Activated effector memory CD4-positive, alpha-beta T cell treated with Interleukin-2 at 50 U/mL for 16 hours (primary cell): ENCODE measurements around the gene CDKN1A.

ENCODE experiments used
- DNase-seq: peaks from one replicate; pipeline ENCODE4 v3.0.0-alpha.2; 2020

The CDKN1A gene

GRCh38 chr6:36656441-36656840 is 22.1 kb upstream of the CDKN1A start:
- DNase-seq, result no peak

GRCh38 chr6:36657271-36657670 is 21.2 kb upstream of the CDKN1A start:
- no peak for DNase-seq

- no peak for DNase-seq
Measured at GRCh38 chr6:36657942-36658544, 20.5 kb upstream of the CDKN1A start.

GRCh38 chr6:36659271-36659670 is 19.2 kb upstream of the CDKN1A start:
- DNase-seq, result no peak

- DNase-seq, result no peak
Measured at GRCh38 chr6:36660771-36661471, 17.6 kb upstream of the CDKN1A start.

GRCh38 chr6:36662380-36662779 is 16.1 kb upstream of the CDKN1A start:
- no peak for DNase-seq

- DNase-seq, result no peak
Measured at GRCh38 chr6:36662827-36663256, 15.7 kb upstream of the CDKN1A start.

GRCh38 chr6:36663504-36664446 is 14.7 kb upstream of the CDKN1A start:
- DNase-seq, result no peak

- DNase-seq, result no peak
Measured at GRCh38 chr6:36665180-36665579, 13.3 kb upstream of the CDKN1A start.

GRCh38 chr6:36666287-36666686 is 12.2 kb upstream of the CDKN1A start:
- no peak for DNase-seq

- no peak for DNase-seq
Measured at GRCh38 chr6:36666826-36667591, 11.5 kb upstream of the CDKN1A start.

GRCh38 chr6:36668591-36668990 is 9.9 kb upstream of the CDKN1A start:
- DNase-seq, result no peak

GRCh38 chr6:36669002-36669401 is 9.5 kb upstream of the CDKN1A start:
- DNase-seq, result no peak

- DNase-seq, result no peak
Measured at GRCh38 chr6:36670271-36670670, 8.2 kb upstream of the CDKN1A start.

GRCh38 chr6:36671687-36672375 is 6.7 kb upstream of the CDKN1A start:
- no peak for DNase-seq

GRCh38 chr6:36673882-36674281 is 4.6 kb upstream of the CDKN1A start:
- no peak for DNase-seq

GRCh38 chr6:36674942-36675341 is 3.6 kb upstream of the CDKN1A start:
- DNase-seq, result no peak

- DNase-seq, result no peak
Measured at GRCh38 chr6:36676141-36677058, 2.1 kb upstream of the CDKN1A start.

- no peak for DNase-seq
Measured at GRCh38 chr6:36677059-36677749, 1.3 kb upstream of the CDKN1A start.

- DNase-seq, result no peak
Measured at GRCh38 chr6:36677753-36678487, 594 bp upstream of the CDKN1A start.
